B cell (primary cell): ENCODE data around the gene GLG1. TPM values are rescaled to one million over a fixed set of nuclear protein-coding genes. Genes with fewer than 3 reads are reported as not detected.
"Not testable (repeated sequence)": the region's sequence is repeated elsewhere in the genome, so short reads cannot be mapped to it uniquely, and the experiment has no call there.

Experiments used
- ATAC-seq: fragments of 200-7000 bp; cut with Tn5 transposase; one replicate; pipeline ENCODE4 v1.10.0; 2021; ENCODE audit warnings: low read depth, mild to moderate bottlenecking, moderate number of reproducible peaks, moderate library complexity
- CTCF ChIA-PET: fragments of 350-600 bp; sonication (Branson Sonifier 250); formaldehyde crosslinking; loops from one replicate; lab custom pipeline; 2021; ENCODE audit warnings: antibody characterized with exemption, inconsistent platforms; lab: Charles Lee
- POLR2A ChIA-PET: fragments of 350-600 bp; sonication (Branson Sonifier 250); formaldehyde crosslinking; loops from one replicate; lab custom pipeline; 2021; ENCODE audit warnings: antibody characterized with exemption; lab: Charles Lee
- DNase-seq: peaks from one replicate; pipeline ENCODE4 v3.0.0; 2013
- H2AFZ ChIP-seq: 2 replicates; pipeline ENCODE4 v1.6.1; 2012; ENCODE audit warnings: mild to moderate bottlenecking, low read depth, low read length; ENCODE audit not compliant: insufficient read depth, poor library complexity, severe bottlenecking
- H3K27ac ChIP-seq, 2 donors: 1 replicate in 1 of 2; 2 replicates in 1 of 2; pipeline ENCODE4 v1.5.1; 2012 to 2013; ENCODE audit warnings: low read length in 2 of 2, mild to moderate bottlenecking in 2 of 2, moderate library complexity in 1 of 2
- H3K27me3 ChIP-seq, 4 experiments: fragments of 200-600 bp in 1 of 4; sonication (generic) in 1 of 4; replicated peaks in 1 of 4; 1 replicate in 2 of 4; 2 replicates in 2 of 4; pipeline versions ENCODE4 v1.6.1 to v1.7.0; 2013 to 2016; ENCODE audit warnings: low read length in 3 of 4, mild to moderate bottlenecking in 2 of 4, mixed read lengths in 1 of 4, moderate library complexity in 1 of 4; ENCODE audit not compliant: insufficient read depth in 4 of 4, control insufficient read depth in 3 of 4; ENCODE audit errors: control extremely low read depth in 1 of 4
- H3K36me3 ChIP-seq, 2 experiments: replicated peaks in 1 of 2; 1 replicate in 1 of 2; 2 replicates in 1 of 2; pipeline versions ENCODE4 v1.6.1 to v1.7.1; 2013; ENCODE audit warnings: low read length in 1 of 2; ENCODE audit not compliant: insufficient read depth in 2 of 2, control insufficient read depth in 1 of 2; ENCODE audit errors: control extremely low read depth in 1 of 2, extremely low read depth in 1 of 2
- H3K4me1 ChIP-seq, 2 donors: fragments of 200-600 bp in 1 of 2; sonication (generic) in 1 of 2; 1 replicate in 1 of 2; 2 replicates in 1 of 2; pipeline versions ENCODE4 v1.5.1 to v1.6.1; 2013 to 2017; ENCODE audit warnings: low read length in 2 of 2; ENCODE audit not compliant: control insufficient read depth in 2 of 2, insufficient read depth in 2 of 2
- H3K4me2 ChIP-seq: replicated peaks from 2 replicates; pipeline ENCODE3; 2012; ENCODE audit warnings: mild to moderate bottlenecking, low read depth, low read length; ENCODE audit not compliant: poor library complexity, severe bottlenecking
- H3K4me3 ChIP-seq, 5 experiments: fragments of 200-600 bp in 1 of 5; sonication (generic) in 1 of 5; 1 replicate in 3 of 5; 2 replicates in 2 of 5; pipeline versions ENCODE4 v1.5.1 to v1.7.0; 2011 to 2016; ENCODE audit warnings: low read length in 4 of 5, mild to moderate bottlenecking in 4 of 5, low read depth in 2 of 5, control low read depth in 1 of 5, moderate library complexity in 1 of 5; ENCODE audit not compliant: insufficient read depth in 1 of 5; ENCODE audit errors: control extremely low read depth in 1 of 5, extremely low read depth in 1 of 5
- H3K79me2 ChIP-seq: fragments of 200-600 bp; sonication (generic); one replicate; pipeline ENCODE4 v1.6.0; 2016; ENCODE audit warnings: low read length; ENCODE audit not compliant: control insufficient read depth, insufficient read depth
- H3K9ac ChIP-seq: fragments of 200-600 bp; sonication (generic); 2 replicates; pipeline ENCODE4 v1.6.1; 2017; ENCODE audit warnings: mild to moderate bottlenecking, low read length, moderate library complexity
- H3K9me3 ChIP-seq, 3 donors: one replicate each; pipeline versions ENCODE4 v1.6.1 to v1.7.1; 2013; ENCODE audit warnings: low read length in 2 of 3; ENCODE audit not compliant: control insufficient read depth in 2 of 3, insufficient read depth in 1 of 3; ENCODE audit errors: control extremely low read depth in 1 of 3
- H4K20me1 ChIP-seq: 2 replicates; pipeline ENCODE4 v1.6.0; 2012; ENCODE audit warnings: mild to moderate bottlenecking, low read length; ENCODE audit not compliant: insufficient read depth, control insufficient read depth, poor library complexity, severe bottlenecking
- H3K27ac Mint-ChIP-seq: one replicate; pipeline ENCODE4 v1.8.0; 2021; ENCODE audit warnings: mixed read lengths
- H3K27me3 Mint-ChIP-seq: one replicate; pipeline ENCODE4 v1.8.0; 2021; ENCODE audit warnings: mixed read lengths
- H3K4me1 Mint-ChIP-seq: one replicate; pipeline ENCODE4 v1.8.0; 2021; ENCODE audit warnings: mixed read lengths
- H3K4me3 Mint-ChIP-seq: one replicate; pipeline ENCODE4 v1.8.0; 2021; ENCODE audit warnings: mixed read lengths
- H3K9me3 Mint-ChIP-seq: one replicate; pipeline ENCODE4 v1.8.0; 2022; ENCODE audit warnings: mixed read lengths; ENCODE audit not compliant: insufficient read depth
- WGBS: methylation state at CpG from one replicate; pipeline ENCODE4 v1.1.5; 2013; ENCODE audit warnings: missing lambda C conversion rate; ENCODE audit not compliant: insufficient coverage; 5-methylcytosine and 5-hydroxymethylcytosine counted together
- intact Hi-C: fragments of 100-400 bp; cut with micrococcal nuclease; formaldehyde crosslinking; loops from one replicate; pipeline ENCODE4 v1.10.0; 2022
- polyA plus RNA-seq: library from polyadenylated mRNA; depleted of rRNA; stranded (reverse); fragments of >200 nt; gene quantifications from 2 replicates; pipeline ENCODE4 v1.2.3, GENCODE V29; 2012
- total RNA-seq, 2 donors: library from RNA; stranded (reverse); fragments of 120-200 nt in 1 of 2; gene quantifications; 1 replicate in 1 of 2; 2 replicates in 1 of 2; pipeline versions ENCODE4 v1.2.3 to v1.2.4, GENCODE V29; 2013 to 2022

GLG1 gene
- total and polyA plus RNA-seq, 2 donors (not counting 1 experiment from before 2014, with no cell fraction given), result 28.3 to 114 TPM

DNA sequence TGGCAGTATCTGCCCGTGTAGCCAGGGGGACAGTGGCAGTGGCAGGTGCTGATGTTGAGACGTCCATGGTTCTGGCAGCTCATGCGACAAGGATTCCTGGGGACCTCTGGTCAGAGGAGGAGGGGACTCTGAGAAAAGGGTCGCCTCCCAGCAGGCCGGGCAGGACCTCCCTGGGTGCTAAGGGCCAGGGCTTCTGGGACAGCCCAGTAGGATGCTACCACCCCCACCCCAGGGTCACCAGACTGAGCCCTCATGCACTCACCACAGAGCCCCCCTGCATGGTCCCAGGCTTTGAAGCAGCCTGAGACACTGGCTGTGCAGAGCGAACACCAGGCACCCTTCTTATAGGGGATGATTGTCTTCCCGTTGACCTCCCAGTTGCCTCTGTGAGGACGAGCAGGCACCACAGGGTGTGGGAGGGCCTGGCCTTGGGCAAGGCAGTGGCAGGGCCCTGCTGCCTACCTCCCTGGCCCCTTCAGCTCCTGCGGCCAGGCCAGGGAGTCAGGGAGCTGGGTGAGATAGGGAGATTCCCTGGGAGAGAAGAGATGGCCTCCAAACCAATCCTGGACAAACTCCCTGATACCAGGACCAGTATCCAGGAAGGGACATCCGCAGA lies 194.0 kb downstream of the GLG1 start:
- H3K27me3 Mint-ChIP-seq, H3K4me3 Mint-ChIP-seq, H3K4me1 Mint-ChIP-seq, H3K9me3 Mint-ChIP-seq, H3K27ac ChIP-seq, H3K4me2 ChIP-seq, H4K20me1 ChIP-seq, H3K9ac ChIP-seq, H3K9me3 ChIP-seq, H3K4me1 ChIP-seq, H2AFZ ChIP-seq, H3K4me3 ChIP-seq, POLR2A ChIA-PET, ATAC-seq, H3K27ac Mint-ChIP-seq, H3K79me2 ChIP-seq, H3K36me3 ChIP-seq, intact Hi-C loops, CTCF ChIA-PET, DNase-seq, H3K27me3 ChIP-seq: not testable (repeated sequence)
- 100% methylated on average over 1 of the region's 10 CpGs for WGBS

DNA sequence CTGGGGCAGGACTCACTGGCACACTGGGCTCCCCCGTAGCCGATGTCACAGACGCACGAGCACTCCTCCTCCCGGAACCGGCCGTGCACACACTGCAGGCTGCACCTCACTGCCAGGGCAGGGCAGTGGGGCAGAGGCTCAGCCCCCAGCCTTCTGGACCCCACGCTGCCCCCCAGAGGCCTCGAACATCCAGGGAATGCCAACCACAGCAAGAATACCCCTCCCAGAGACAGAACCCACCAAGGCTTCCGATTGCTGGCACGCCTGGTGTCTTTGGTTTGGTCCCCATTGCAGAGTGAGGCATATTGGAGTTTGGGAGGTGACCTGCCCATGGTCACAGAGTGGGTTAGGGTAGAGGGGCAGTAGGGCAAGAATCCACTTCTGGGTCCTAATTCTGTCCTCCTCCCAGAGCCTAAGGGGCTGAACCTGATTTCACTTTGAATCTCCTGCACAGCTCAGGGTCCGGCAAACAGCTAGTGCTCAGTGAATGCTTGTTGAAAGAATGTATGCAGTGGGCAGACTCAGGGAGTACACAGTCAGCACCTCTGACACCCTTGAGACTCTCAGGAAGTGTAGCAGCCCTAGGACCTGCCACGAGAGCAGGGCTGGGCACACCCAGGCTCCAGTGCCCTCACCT lies 194.7 kb downstream of the GLG1 start:
- no CpG with 5 or more reads among the region's 13 CpGs for WGBS

DNA sequence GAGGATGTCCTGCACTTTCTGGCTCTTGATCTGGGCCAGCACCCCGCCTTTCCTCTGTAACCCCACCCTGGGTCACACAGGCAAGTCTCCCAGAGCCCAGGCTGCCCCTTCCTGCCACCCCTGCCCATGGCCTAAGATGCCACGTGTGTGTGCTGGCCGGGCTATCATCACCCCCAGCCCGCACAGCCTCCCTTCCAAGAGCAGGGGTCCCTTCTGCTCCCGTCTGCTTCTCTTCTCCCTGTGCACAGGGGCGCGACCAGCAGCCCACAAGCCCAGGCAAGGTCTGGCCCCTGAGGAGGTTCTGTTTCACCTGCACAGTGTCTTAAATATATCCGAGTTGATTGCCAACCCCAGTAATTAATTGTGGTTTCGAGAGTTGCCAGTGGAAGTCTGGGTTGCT lies 195.9 kb downstream of the GLG1 start:
- WGBS, result 100% methylated on average over 1 of the region's 9 CpGs
- H3K27me3 Mint-ChIP-seq, ATAC-seq, H3K4me1 Mint-ChIP-seq, H3K4me1 ChIP-seq, H3K27me3 ChIP-seq, H3K79me2 ChIP-seq, CTCF ChIA-PET, POLR2A ChIA-PET, H3K27ac Mint-ChIP-seq, H3K36me3 ChIP-seq, H3K4me3 Mint-ChIP-seq, H3K9ac ChIP-seq, H3K9me3 ChIP-seq, H3K9me3 Mint-ChIP-seq, H3K4me3 ChIP-seq, H4K20me1 ChIP-seq, H3K4me2 ChIP-seq, DNase-seq, H2AFZ ChIP-seq, intact Hi-C loops, H3K27ac ChIP-seq: not testable (repeated sequence)

More for the DNA sequence above, 194.7 kb downstream of the GLG1 start:
- H3K9me3 ChIP-seq, H4K20me1 ChIP-seq, H3K27me3 Mint-ChIP-seq, H3K4me1 Mint-ChIP-seq, H3K9me3 Mint-ChIP-seq, H3K79me2 ChIP-seq, DNase-seq, H3K4me3 ChIP-seq, H3K27ac ChIP-seq, H3K4me3 Mint-ChIP-seq, H3K27ac Mint-ChIP-seq, ATAC-seq, H3K36me3 ChIP-seq, H3K9ac ChIP-seq, POLR2A ChIA-PET, H3K27me3 ChIP-seq, H2AFZ ChIP-seq, CTCF ChIA-PET, H3K4me2 ChIP-seq, intact Hi-C loops, H3K4me1 ChIP-seq: not testable (repeated sequence)
